Activated T-helper 17 cell treated with anti-CD3 and anti-CD28 coated beads, Interleukin-2, amount 50 U/mL, for 72 hours (primary cell): ENCODE data around the gene ENO1. TPM values are rescaled to one million over a fixed set of nuclear protein-coding genes. Genes with fewer than 3 reads are reported as not detected.
"Not testable (repeated sequence)": the region's sequence is repeated elsewhere in the genome, so short reads cannot be mapped to it uniquely, and the experiment has no call there.

Source experiments
- ATAC-seq: fragments of 150-1000 bp; cut with Tn5 transposase; replicated peaks from 2 replicates; pipeline ENCODE4 v1.10.0; 2021; ENCODE audit warnings: mild to moderate bottlenecking, moderate library complexity
- H3K27ac Mint-ChIP-seq: one replicate; pipeline ENCODE4 v1.8.0; 2022; ENCODE audit warnings: mixed read lengths
- H3K27me3 Mint-ChIP-seq: one replicate; pipeline ENCODE4 v1.8.0; 2022; ENCODE audit warnings: mixed read lengths
- H3K36me3 Mint-ChIP-seq: one replicate; pipeline ENCODE4 v1.8.0; 2022; ENCODE audit warnings: low read depth, mild to moderate bottlenecking, mixed read lengths
- H3K4me1 Mint-ChIP-seq: one replicate; pipeline ENCODE4 v1.8.0; 2022; ENCODE audit warnings: mixed read lengths
- H3K4me3 Mint-ChIP-seq: one replicate; pipeline ENCODE4 v1.8.0; 2022; ENCODE audit warnings: mild to moderate bottlenecking, mixed read lengths
- H3K9me3 Mint-ChIP-seq: one replicate; pipeline ENCODE4 v1.8.0; 2022; ENCODE audit warnings: mixed read lengths
- total RNA-seq, 2 donors: library from RNA; stranded (reverse); gene quantifications; one replicate each; pipeline ENCODE4 v1.2.3, GENCODE V29; 2022

ENO1 gene
- total RNA-seq, 2 donors from 2014 or later: 3,460 to 3,623 TPM

- H3K36me3 Mint-ChIP-seq: peaks cover 60% of the 10 kb centered on the region
- ATAC-seq: peak; percentile 10
- peaks cover 9% of the 10 kb centered on the region for H3K4me1 Mint-ChIP-seq
- H3K4me3 Mint-ChIP-seq: no peak overlapping the region
- peak overlapping the region; percentile 46 for H3K27ac Mint-ChIP-seq
- H3K27me3 Mint-ChIP-seq: no peaks in the 10 kb centered on the region
- H3K9me3 Mint-ChIP-seq: no peaks in the 10 kb centered on the region
Measured at GRCh38 chr1:8856689-8857412, 21.6 kb downstream of the ENO1 start.

GRCh38 chr1:8854240-8854639, 24.2 kb downstream of the ENO1 start:
- Mint-ChIP-seq H3K27ac (no peak overlapping the region), H3K4me3 (no peak overlapping the region), H3K9me3 (no peaks in the 10 kb centered on the region), H3K4me1 (peaks cover 2% of the 10 kb centered on the region), H3K27me3 (no peaks in the 10 kb centered on the region), H3K36me3 (peaks cover 34% of the 10 kb centered on the region)
- ATAC-seq: no peak

- Mint-ChIP-seq H3K4me1 (no peaks in the 10 kb centered on the region), H3K36me3 (peaks cover 3% of the 10 kb centered on the region), H3K4me3 (no peak overlapping the region), H3K27ac (no peak overlapping the region), H3K9me3 (no peaks in the 10 kb centered on the region), H3K27me3 (no peaks in the 10 kb centered on the region)
- ATAC-seq: no peak
Measured at GRCh38 chr1:8851060-8851459, 27.4 kb downstream of the ENO1 start.

GRCh38 chr1:8848663-8849386, 29.7 kb downstream of the ENO1 start:
- Mint-ChIP-seq H3K27me3 (no peaks in the 10 kb centered on the region), H3K4me3 (no peak overlapping the region), H3K36me3 (no peaks in the 10 kb centered on the region), H3K4me1 (no peaks in the 10 kb centered on the region), H3K27ac (no peak overlapping the region), H3K9me3 (no peaks in the 10 kb centered on the region)
- peak; percentile 92 for ATAC-seq

- Mint-ChIP-seq H3K27ac (no peak overlapping the region), H3K9me3 (no peaks in the 10 kb centered on the region), H3K36me3 (no peaks in the 10 kb centered on the region), H3K27me3 (no peaks in the 10 kb centered on the region), H3K4me1 (no peaks in the 10 kb centered on the region), H3K4me3 (no peak overlapping the region)
- ATAC-seq: no peak
Measured at GRCh38 chr1:8847990-8848389, 30.5 kb downstream of the ENO1 start.

- Mint-ChIP-seq H3K27me3 (no peaks in the 10 kb centered on the region), H3K4me1 (no peaks in the 10 kb centered on the region), H3K4me3 (no peak overlapping the region), H3K36me3 (no peaks in the 10 kb centered on the region), H3K9me3 (no peaks in the 10 kb centered on the region), H3K27ac (no peak overlapping the region)
- no peak for ATAC-seq
Measured at GRCh38 chr1:8846263-8846662, 32.2 kb downstream of the ENO1 start.

GRCh38 chr1:8845104-8846097, 33.1 kb downstream of the ENO1 start:
- Mint-ChIP-seq H3K36me3 (no peaks in the 10 kb centered on the region), H3K4me1 (no peaks in the 10 kb centered on the region), H3K27ac (no peak overlapping the region), H3K9me3 (no peaks in the 10 kb centered on the region), H3K27me3 (no peaks in the 10 kb centered on the region), H3K4me3 (no peak overlapping the region)
- ATAC-seq: no peak

- Mint-ChIP-seq H3K27ac (no peak overlapping the region), H3K4me1 (no peaks in the 10 kb centered on the region), H3K4me3 (no peak overlapping the region), H3K36me3 (no peaks in the 10 kb centered on the region), H3K9me3 (no peaks in the 10 kb centered on the region), H3K27me3 (no peaks in the 10 kb centered on the region)
- ATAC-seq: no peak
Measured at GRCh38 chr1:8844501-8845006, 33.9 kb downstream of the ENO1 start.

- no peak for ATAC-seq
- Mint-ChIP-seq H3K36me3 (no peaks in the 10 kb centered on the region), H3K27me3 (no peaks in the 10 kb centered on the region), H3K9me3 (no peaks in the 10 kb centered on the region), H3K4me1 (no peaks in the 10 kb centered on the region), H3K4me3 (no peak overlapping the region), H3K27ac (no peak overlapping the region)
Measured at GRCh38 chr1:8841395-8841794, 37.1 kb downstream of the ENO1 start.

GRCh38 chr1:8839990-8840389, 38.5 kb downstream of the ENO1 start:
- Mint-ChIP-seq H3K9me3 (no peaks in the 10 kb centered on the region), H3K27ac (peak overlapping the region; percentile 7), H3K36me3 (no peaks in the 10 kb centered on the region), H3K27me3 (no peaks in the 10 kb centered on the region), H3K4me3 (no peak overlapping the region), H3K4me1 (no peaks in the 10 kb centered on the region)
- no peak for ATAC-seq

- H3K36me3 Mint-ChIP-seq: no peaks in the 10 kb centered on the region
- no peaks in the 10 kb centered on the region for H3K4me1 Mint-ChIP-seq
- H3K4me3 Mint-ChIP-seq: no peak overlapping the region
- H3K9me3 Mint-ChIP-seq: no peaks in the 10 kb centered on the region
- ATAC-seq: no peak
- H3K27me3 Mint-ChIP-seq: no peaks in the 10 kb centered on the region
- H3K27ac Mint-ChIP-seq: no peak overlapping the region
Measured at GRCh38 chr1:8835941-8836643, 42.4 kb downstream of the ENO1 start.

- no peak for ATAC-seq
- H3K27me3 Mint-ChIP-seq: no peaks in the 10 kb centered on the region
- H3K9me3 Mint-ChIP-seq: no peaks in the 10 kb centered on the region
- H3K4me3 Mint-ChIP-seq: no peak overlapping the region
- H3K4me1 Mint-ChIP-seq: peaks cover 9% of the 10 kb centered on the region
- H3K36me3 Mint-ChIP-seq: no peaks in the 10 kb centered on the region
- H3K27ac Mint-ChIP-seq: no peak overlapping the region
Measured at GRCh38 chr1:8831340-8831739, 47.1 kb downstream of the ENO1 start.

- not testable (repeated sequence) for H3K27me3 Mint-ChIP-seq, H3K4me1 Mint-ChIP-seq
Measured at GRCh38 chr1:8830732-8831131, 47.8 kb downstream of the ENO1 start.

GRCh38 chr1:8825985-8826481, 52.5 kb downstream of the ENO1 start:
- no peak for ATAC-seq
- H3K4me3 Mint-ChIP-seq: no peak overlapping the region
- H3K36me3 Mint-ChIP-seq: no peaks in the 10 kb centered on the region
- no peaks in the 10 kb centered on the region for H3K27me3 Mint-ChIP-seq
- peaks cover 9% of the 10 kb centered on the region for H3K4me1 Mint-ChIP-seq
- no peaks in the 10 kb centered on the region for H3K9me3 Mint-ChIP-seq
- no peak overlapping the region for H3K27ac Mint-ChIP-seq

More at GRCh38 chr1:8830732-8831131, 47.8 kb downstream of the ENO1 start:
- H3K4me3 Mint-ChIP-seq, ATAC-seq, H3K36me3 Mint-ChIP-seq, H3K27ac Mint-ChIP-seq, H3K9me3 Mint-ChIP-seq: not testable (repeated sequence)
